H1 (cell line): ENCODE measurements around the gene ZHX3. TPM values are rescaled to one million over a fixed set of nuclear protein-coding genes. Genes with fewer than 3 reads are reported as not detected.

Source experiments
- CTCF ChIA-PET: fragments of 300-600 bp; sonication (Branson Sonifier 250); formaldehyde crosslinking; loops from one replicate; lab custom pipeline; 2021; ENCODE audit not compliant: partially characterized antibody; lab: Charles Lee
- POLR2A ChIA-PET: fragments of 300-600 bp; sonication (Branson Sonifier 250); formaldehyde crosslinking; loops from one replicate; lab custom pipeline; 2021; ENCODE audit warnings: inconsistent platforms; ENCODE audit not compliant: partially characterized antibody; lab: Charles Lee
- DNase-seq, 2 experiments: peaks; one replicate each; pipeline versions ENCODE4 v3.0.0 to v3.0.0-alpha.2; 2010 to 2022; ENCODE audit warnings: low spot score in 2 of 2, low read depth in 1 of 2, mixed read lengths in 1 of 2
- FAIRE-seq: peaks from 2 replicates; lab custom pipeline; 2011; peaks lifted over from hg19 to GRCh38; lab: Jason Lieb, UNC
- H2AFZ ChIP-seq: 2 replicates; pipeline ENCODE4 v1.8.1; 2012; ENCODE audit warnings: low read length, inconsistent platforms
- H2AK5ac ChIP-seq: 2 replicates; pipeline ENCODE4 v1.6.1; 2013; ENCODE audit warnings: low read depth, low read length
- H2BK120ac ChIP-seq: replicated peaks from 2 replicates; pipeline ENCODE3; 2013; ENCODE audit warnings: low read depth, low read length, inconsistent platforms
- H2BK12ac ChIP-seq: 2 replicates; pipeline ENCODE4 v1.6.1; 2013; ENCODE audit warnings: low read depth, low read length
- H2BK15ac ChIP-seq: 2 replicates; pipeline ENCODE4 v1.6.1; 2013; ENCODE audit warnings: low read length
- H2BK20ac ChIP-seq: 2 replicates; pipeline ENCODE4 v1.6.1; 2013; ENCODE audit warnings: low read length
- H2BK5ac ChIP-seq: 2 replicates; pipeline ENCODE4 v1.6.1; 2013; ENCODE audit warnings: low read depth, low read length
- H3K14ac ChIP-seq: 2 replicates; pipeline ENCODE4 v1.6.1; 2013; ENCODE audit warnings: inconsistent platforms; ENCODE audit not compliant: insufficient read length
- H3K18ac ChIP-seq: 2 replicates; pipeline ENCODE4 v1.6.1; 2013; ENCODE audit warnings: low read length; ENCODE audit errors: extremely low read depth
- H3K23ac ChIP-seq: 2 replicates; pipeline ENCODE4 v1.6.1; 2013; ENCODE audit warnings: inconsistent platforms; ENCODE audit not compliant: insufficient read length
- H3K23me2 ChIP-seq: 2 replicates; pipeline ENCODE4 v1.6.1; 2013; ENCODE audit warnings: low read depth, low read length
- H3K27ac ChIP-seq: 2 replicates; pipeline ENCODE4 v1.6.1; 2011; ENCODE audit warnings: low read depth, low read length, inconsistent platforms
- H3K27me3 ChIP-seq, 4 experiments: replicated peaks in 1 of 4; 1 replicate in 1 of 4; 2 replicates in 3 of 4; pipeline versions ENCODE4 v1.6.1 to v1.8.1; 2011 to 2013; ENCODE audit warnings: low read length in 3 of 4, mild to moderate bottlenecking in 3 of 4, inconsistent platforms in 2 of 4, mixed read lengths in 2 of 4, moderate library complexity in 1 of 4; ENCODE audit not compliant: control insufficient read depth in 3 of 4, insufficient read depth in 3 of 4; ENCODE audit errors: extremely low read depth in 1 of 4
- H3K36me3 ChIP-seq, 4 experiments: 2 replicates each; pipeline versions ENCODE4 v1.6.1 to v1.8.1; 2011 to 2013; ENCODE audit warnings: mild to moderate bottlenecking in 4 of 4, low read length in 3 of 4, moderate library complexity in 2 of 4, control low read depth in 1 of 4, inconsistent platforms in 1 of 4; ENCODE audit not compliant: insufficient read depth in 4 of 4, control insufficient read depth in 2 of 4
- H3K4ac ChIP-seq: replicated peaks from 2 replicates; pipeline ENCODE3; 2013; ENCODE audit warnings: low read length, low read depth, mixed read lengths, inconsistent platforms; ENCODE audit not compliant: insufficient read length
- H3K4me1 ChIP-seq, 4 experiments: replicated peaks in 1 of 4; 1 replicate in 1 of 4; 2 replicates in 3 of 4; pipeline versions ENCODE4 v1.6.1 to v1.8.1; 2011 to 2013; ENCODE audit warnings: low read length in 3 of 4, inconsistent platforms in 2 of 4, mixed read lengths in 1 of 4; ENCODE audit not compliant: insufficient read depth in 4 of 4, control insufficient read depth in 3 of 4
- H3K4me2 ChIP-seq, 2 experiments: 2 replicates each; pipeline versions ENCODE4 v1.6.1 to v1.8.1; 2011 to 2013; ENCODE audit warnings: low read depth in 2 of 2, low read length in 2 of 2, control low read depth in 1 of 2, inconsistent platforms in 1 of 2, mild to moderate bottlenecking in 1 of 2; ENCODE audit not compliant: insufficient read depth in 1 of 2
- H3K4me3 ChIP-seq, 4 experiments: fragments of 200-600, 300-600 bp in 1 of 4; sonication (generic), shearing (Covaris generic), sonication (Bioruptor Twin) in 1 of 4; 2 replicates each; pipeline versions ENCODE4 v1.5.1 to v1.8.1; 2011 to 2016; ENCODE audit warnings: low read length in 4 of 4, low read depth in 3 of 4, control low read depth in 2 of 4, inconsistent platforms in 2 of 4, mild to moderate bottlenecking in 2 of 4, mixed read lengths in 1 of 4, moderate library complexity in 1 of 4; ENCODE audit not compliant: insufficient read depth in 2 of 4; ENCODE audit errors: extremely low read depth in 1 of 4
- H3K56ac ChIP-seq: replicated peaks from 2 replicates; pipeline ENCODE3; 2013; ENCODE audit warnings: low read depth, mild to moderate bottlenecking, mixed read lengths, low read length, inconsistent platforms; ENCODE audit not compliant: insufficient read length
- H3K79me1 ChIP-seq: 2 replicates; pipeline ENCODE4 v1.6.1; 2013; ENCODE audit warnings: low read depth, low read length, control low read depth
- H3K79me2 ChIP-seq, 2 experiments: 2 replicates each; pipeline versions ENCODE4 v1.6.1 to v1.8.1; 2012 to 2013; ENCODE audit warnings: low read length in 2 of 2, mild to moderate bottlenecking in 2 of 2, inconsistent platforms in 1 of 2; ENCODE audit not compliant: insufficient read depth in 2 of 2, control insufficient read depth in 1 of 2
- H3K9ac ChIP-seq, 4 experiments: replicated peaks in 1 of 4; 1 replicate in 1 of 4; 2 replicates in 3 of 4; pipeline versions ENCODE4 v1.6.1 to v1.8.1; 2011 to 2013; ENCODE audit warnings: low read depth in 3 of 4, low read length in 3 of 4, control low read depth in 2 of 4, mild to moderate bottlenecking in 2 of 4, moderate library complexity in 2 of 4, inconsistent platforms in 1 of 4; ENCODE audit errors: extremely low read depth in 1 of 4
- H3K9me3 ChIP-seq, 2 experiments: 2 replicates each; pipeline versions ENCODE4 v1.6.1 to v1.8.1; 2012 to 2013; ENCODE audit warnings: mild to moderate bottlenecking in 2 of 2, moderate library complexity in 2 of 2, control low read depth in 1 of 2, inconsistent platforms in 1 of 2, low read depth in 1 of 2, low read length in 1 of 2, mixed read lengths in 1 of 2; ENCODE audit not compliant: insufficient read depth in 2 of 2
- H4K20me1 ChIP-seq, 2 experiments: replicated peaks in 1 of 2; 2 replicates each; pipeline versions ENCODE3 to v1.8.1; 2011 to 2013; ENCODE audit warnings: inconsistent platforms in 2 of 2, low read length in 2 of 2, mild to moderate bottlenecking in 1 of 2; ENCODE audit not compliant: insufficient read depth in 2 of 2, control insufficient read depth in 1 of 2
- H4K5ac ChIP-seq: 2 replicates; pipeline ENCODE4 v1.6.1; 2013; ENCODE audit warnings: low read length, low read depth, mixed read lengths, inconsistent platforms; ENCODE audit not compliant: insufficient read length
- H4K8ac ChIP-seq: 2 replicates; pipeline ENCODE4 v1.8.0; 2013; ENCODE audit warnings: mild to moderate bottlenecking, moderate library complexity, low read length, inconsistent platforms; ENCODE audit not compliant: insufficient read depth; ENCODE audit errors: extremely low read depth
- H4K91ac ChIP-seq: replicated peaks from 2 replicates; pipeline ENCODE3; 2013; ENCODE audit warnings: low read length, mixed read lengths, inconsistent platforms; ENCODE audit not compliant: insufficient read length
- EP300 ChIP-seq, 2 experiments: IDR thresholded peaks; 1 replicate in 1 of 2; 2 replicates in 1 of 2; pipeline ENCODE4 v1.6.1; 2011 to 2012; ENCODE audit warnings: low read depth in 2 of 2, low read length in 2 of 2, mild to moderate bottlenecking in 2 of 2, borderline replicate concordance in 1 of 2, inconsistent platforms in 1 of 2, moderate library complexity in 1 of 2
- EZH2 ChIP-seq: fragments of 200-600 bp; sonication (generic); IDR thresholded peaks from 2 replicates; pipeline ENCODE4 v1.7.1; 2012; ENCODE audit warnings: low read depth, mild to moderate bottlenecking, moderate library complexity, low read length, inconsistent platforms; ENCODE audit not compliant: severe bottlenecking
- GTF2F1 ChIP-seq: IDR thresholded peaks from 2 replicates; pipeline ENCODE4 v1.6.1; 2012; ENCODE audit warnings: low read depth, low read length, improper control_type of control experiment, borderline replicate concordance
- KDM4A ChIP-seq: IDR thresholded peaks from one replicate; pipeline ENCODE4 v1.7.1; 2012; ENCODE audit warnings: low read depth, mild to moderate bottlenecking, moderate library complexity, low read length, inconsistent platforms; ENCODE audit not compliant: severe bottlenecking
- SUZ12 ChIP-seq: fragments of 200-600 bp; sonication (generic); IDR thresholded peaks from 2 replicates; pipeline ENCODE4 v1.6.1; 2012; ENCODE audit warnings: mild to moderate bottlenecking, inconsistent platforms, low read length, moderate library complexity, mixed read lengths
- TAF1 ChIP-seq: IDR thresholded peaks from 2 replicates; pipeline ENCODE4 v1.6.1; 2011; ENCODE audit warnings: mild to moderate bottlenecking, low read depth, low read length
- WGBS, 2 experiments: shearing (Covaris generic) in 1 of 2; methylation state at CpG; one replicate each; pipeline versions ENCODE4 v1.1.6 to v1.1.7; 2013 to 2015; ENCODE audit warnings: low lambda C conversion rate in 2 of 2, mixed read lengths in 2 of 2, inconsistent platforms in 1 of 2, low coverage in 1 of 2, missing lambda C conversion rate in 1 of 2; ENCODE audit not compliant: insufficient replicate concordance in 2 of 2, insufficient coverage in 1 of 2, insufficient read length in 1 of 2; ENCODE audit errors: extremely low coverage in 1 of 2, missing lambda C conversion rate in 1 of 2; 5-methylcytosine and 5-hydroxymethylcytosine counted together
- polyA plus RNA-seq, 7 experiments: library from polyadenylated mRNA; depleted of rRNA in 3 of 7; stranded (reverse) in 5 of 7; unstranded in 2 of 7; fragments of >200 nt in 5 of 7; fragments of 200-250 nt in 2 of 7; gene quantifications; 1 replicate in 5 of 7; 2 replicates in 1 of 7; 4 replicates in 1 of 7; pipeline versions ENCODE4 v1.2.1 to v1.2.3, GENCODE V29; 2011 to 2013; ENCODE audit warnings: missing spikeins in 2 of 7, mixed read lengths in 2 of 7
- total RNA-seq: library from RNA; stranded (reverse); fragmentation: NEBNext Ultra II Directional; extraction: Animal tissue kit (Norgen Biotek cat#: 25700); gene quantifications from 2 replicates; pipeline ENCODE4 v1.2.1, GENCODE V29; 2021
- TF ChIP-seq, protein P1 (sequence below): IDR thresholded peaks from 2 replicates; pipeline ENCODE4 v1.6.1; 2012; ENCODE audit warnings: inconsistent platforms
- TF ChIP-seq, protein P2 (sequence below): IDR thresholded peaks from 2 replicates; pipeline ENCODE4 v1.6.1; 2012; ENCODE audit warnings: inconsistent platforms

ZHX3 gene
- total and polyA plus RNA-seq, 2 of the 8 experiments (the other 6 are each of a cell fraction or from before 2014, with no cell fraction given): 1.00 to 7.8 TPM

DNA sequence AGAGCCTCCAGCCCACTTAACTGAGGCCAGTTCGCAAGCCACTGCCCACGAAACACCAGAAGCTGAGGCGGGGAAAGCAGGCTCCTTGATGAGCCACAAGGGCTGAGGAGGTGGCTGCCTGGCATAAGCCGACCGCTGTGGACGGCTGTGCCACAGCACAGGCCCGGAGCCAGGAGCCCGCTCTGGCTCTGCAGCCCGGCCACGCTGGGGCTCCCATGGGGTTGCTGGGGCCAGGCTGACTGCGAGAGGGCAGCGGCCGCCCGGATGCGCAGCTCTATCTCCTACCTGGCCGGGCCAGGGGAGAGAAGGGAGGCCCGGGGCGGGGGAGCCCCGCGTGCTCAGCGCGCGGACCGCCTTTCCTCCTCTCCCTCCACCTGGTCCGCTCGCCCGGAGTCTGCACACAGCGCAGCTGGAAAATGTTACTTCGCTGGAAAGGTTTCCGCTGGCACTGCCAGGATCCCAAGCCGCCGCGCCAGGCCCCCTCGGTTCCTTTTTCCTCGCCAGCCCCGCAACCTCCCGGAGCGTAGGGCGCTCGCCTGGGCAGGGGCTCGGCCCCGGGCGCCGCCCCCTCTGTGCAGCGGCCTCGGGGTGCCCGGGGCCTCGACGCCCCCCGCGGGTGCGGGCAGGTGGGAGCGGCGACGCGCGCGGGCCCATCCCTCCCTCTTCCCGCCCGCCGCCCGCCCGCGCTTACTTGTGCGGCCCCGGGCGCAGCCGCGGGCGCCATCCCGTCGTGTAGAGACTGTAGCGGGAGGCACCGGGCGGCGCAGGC is 48.4 kb upstream of the ZHX3 start:
- CTCF ChIA-PET: interaction anchor here (0.6 to 1.7 kb wide), 8 partner anchors 9 to 208 kb away, joined by 3 to 6 read pairs (median 4); no protein-coding TSS in a partner anchor

More for the DNA sequence above, 48.4 kb upstream of the ZHX3 start:
- Histone ChIP-seq H3K4me2 (peak overlapping the region; percentile 63 to 98), H4K5ac (no peak overlapping the region), H3K23me2 (peaks cover 7% of the 10 kb centered on the region; the same call in 1 of the 2 replicates), H3K4me3 (peak overlapping the region; percentile 21 to 70 (median 30)), H3K9me3 (peaks cover 1 to 2% of the 10 kb centered on the region in 2 experiments; a peak in 2 of 4 replicates), H3K14ac (no peak overlapping the region), H3K36me3 (no peaks in the 10 kb centered on the region), H2BK12ac (no peak overlapping the region), H3K79me2 (no peaks in the 10 kb centered on the region), H2AFZ (no peak overlapping the region), H3K79me1 (no peaks in the 10 kb centered on the region), H3K27ac (no peak overlapping the region), H2BK20ac (no peak overlapping the region), H4K8ac (peak overlapping the region; percentile 43; the same call in 1 of the 2 replicates), H3K4ac (no peak overlapping the region), H3K56ac (no peak overlapping the region), H3K4me1 (peaks cover 0 to 2% (median 0%) of the 10 kb centered on the region in 4 experiments; a peak in 3 of 7 replicates), H2BK15ac (no peak overlapping the region), H3K9ac (peak overlapping the region in 1 of 4 experiments; percentile 68; a peak in 1 of 7 replicates)
- WGBS, 2 experiments: 13% methylated on average over 32 of the region's 76 CpGs; no CpG with 5 or more reads in 1 of the 2 experiments
- no peak for FAIRE-seq
- TF ChIP-seq, protein P1, sequence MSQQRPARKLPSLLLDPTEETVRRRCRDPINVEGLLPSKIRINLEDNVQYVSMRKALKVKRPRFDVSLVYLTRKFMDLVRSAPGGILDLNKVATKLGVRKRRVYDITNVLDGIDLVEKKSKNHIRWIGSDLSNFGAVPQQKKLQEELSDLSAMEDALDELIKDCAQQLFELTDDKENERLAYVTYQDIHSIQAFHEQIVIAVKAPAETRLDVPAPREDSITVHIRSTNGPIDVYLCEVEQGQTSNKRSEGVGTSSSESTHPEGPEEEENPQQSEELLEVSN: peak; percentile 76
- TF ChIP-seq, protein P2, sequence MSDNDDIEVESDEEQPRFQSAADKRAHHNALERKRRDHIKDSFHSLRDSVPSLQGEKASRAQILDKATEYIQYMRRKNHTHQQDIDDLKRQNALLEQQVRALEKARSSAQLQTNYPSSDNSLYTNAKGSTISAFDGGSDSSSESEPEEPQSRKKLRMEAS: peak; percentile 24; the same call in 1 of the 2 replicates
- TF ChIP-seq EP300 (IDR thresholded peaks at IDR 0.05; ENCODE audit: borderline replicate concordance in 1 of 2, low read depth in 2 of 2, low read length in 2 of 2) (no peak), EZH2 (peak; percentile 33), KDM4A (peak; percentile 45), TAF1 (0 out of 2 replicates have a peak, but pooled peaks have one; percentile 10), SUZ12 (peak; percentile 51; the same call in 1 of the 2 replicates), GTF2F1 (no peak)
- TF ChIP-seq, all 59 proteins: peak for 6
- H2AK5ac ChIP-seq: no peak overlapping the region
- H3K23ac ChIP-seq: no peak overlapping the region
- peak in 1 of 2 experiments; percentile 69 for DNase-seq
- peak overlapping the region; percentile 32; the same call in 1 of the 2 replicates for H3K18ac ChIP-seq
- H2BK120ac ChIP-seq: no peak overlapping the region
- no peak overlapping the region for H4K91ac ChIP-seq
- peaks cover 18 to 40% (median 36%) of the 10 kb centered on the region in 4 experiments for H3K27me3 ChIP-seq
- POLR2A ChIA-PET: interaction anchor here (0.7 to 1.2 kb wide), 2 partner anchors 11 to 22 kb away, joined by 3 read pairs; no protein-coding TSS in a partner anchor
- H4K20me1 ChIP-seq: peaks cover 2 to 8% of the 10 kb centered on the region in 2 experiments
- H2BK5ac ChIP-seq: no peak overlapping the region
